IMR-90 (cell line): ENCODE results near the gene ENOX2. TPM values are rescaled to one million over a fixed set of nuclear protein-coding genes. Genes with fewer than 3 reads are reported as not detected.

Experiments
- ATAC-seq: fragments of 200-7000 bp; cut with Tn5 transposase; 2 replicates; pipeline ENCODE4 v1.9.1; 2020; ENCODE audit warnings: low read depth, mild to moderate bottlenecking, moderate library complexity
- BruUV-seq: library from RNA; stranded (reverse); fragments of 400-500 nt; replicated peaks from 2 replicates; lab custom pipeline; 2021; lab: Mats Ljungman, UMichigan
- CTCF ChIA-PET: fragments of 300-600 bp; formaldehyde crosslinking; extraction: SDS; loops from one replicate; lab custom pipeline; 2021; ENCODE audit warnings: antibody characterized with exemption; lab: Yijun Ruan, JAX
- POLR2A ChIA-PET: fragments of 300-600 bp; sonication (Branson Sonifier 250); formaldehyde crosslinking; loops from one replicate; lab custom pipeline; 2022; ENCODE audit warnings: antibody characterized with exemption; ENCODE audit not compliant: unreplicated experiment; lab: Charles Lee
- DNase-seq: peaks from one replicate; pipeline ENCODE4 v3.0.0; 2013
- H2AFZ ChIP-seq: replicated peaks from 2 replicates; pipeline ENCODE3; 2013; ENCODE audit warnings: low read length, mild to moderate bottlenecking; ENCODE audit not compliant: poor library complexity
- H2AK5ac ChIP-seq: 2 replicates; pipeline ENCODE4 v1.6.1; 2013; ENCODE audit warnings: low read depth, low read length, inconsistent platforms
- H2AK9ac ChIP-seq: replicated peaks from 2 replicates; pipeline ENCODE3; 2013; ENCODE audit warnings: mild to moderate bottlenecking, low read depth, low read length, moderate library complexity; ENCODE audit not compliant: poor library complexity
- H2BK120ac ChIP-seq: 2 replicates; pipeline ENCODE4 v1.6.1; 2013; ENCODE audit warnings: low read depth, low read length, inconsistent platforms
- H2BK15ac ChIP-seq: 3 replicates; pipeline ENCODE4 v1.6.1; 2013; ENCODE audit warnings: low read depth, low read length, inconsistent platforms
- H2BK20ac ChIP-seq: 2 replicates; pipeline ENCODE4 v1.6.1; 2013; ENCODE audit warnings: low read depth, mild to moderate bottlenecking, inconsistent platforms, low read length, moderate library complexity
- H2BK5ac ChIP-seq: 2 replicates; pipeline ENCODE4 v1.6.1; 2013; ENCODE audit warnings: mild to moderate bottlenecking, low read depth, low read length, inconsistent platforms; ENCODE audit not compliant: poor library complexity, severe bottlenecking
- H3K14ac ChIP-seq: replicated peaks from 2 replicates; pipeline ENCODE4 v1.6.1; 2013; ENCODE audit warnings: low read depth, low read length, inconsistent platforms
- H3K18ac ChIP-seq: 2 replicates; pipeline ENCODE4 v1.6.1; 2013; ENCODE audit warnings: low read depth, low read length, control low read depth
- H3K23ac ChIP-seq: 2 replicates; pipeline ENCODE4 v1.6.1; 2013; ENCODE audit warnings: low read depth, low read length, inconsistent platforms
- H3K27ac ChIP-seq: 2 replicates; pipeline ENCODE4 v1.5.1; 2013; ENCODE audit warnings: mild to moderate bottlenecking, control low read depth, low read length; ENCODE audit not compliant: insufficient read depth
- H3K27me3 ChIP-seq: 2 replicates; pipeline ENCODE4 v1.6.1; 2013; ENCODE audit warnings: low read length; ENCODE audit not compliant: control insufficient read depth, insufficient read depth
- H3K36me3 ChIP-seq: 2 replicates; pipeline ENCODE4 v1.6.1; 2013; ENCODE audit warnings: low read length, mixed read lengths; ENCODE audit not compliant: control insufficient read depth, insufficient read depth
- H3K4ac ChIP-seq: 2 replicates; pipeline ENCODE4 v1.6.1; 2013; ENCODE audit warnings: low read depth, low read length, inconsistent platforms
- H3K4me1 ChIP-seq: 2 replicates; pipeline ENCODE4 v1.6.1; 2013; ENCODE audit warnings: low read length, mixed read lengths; ENCODE audit not compliant: control insufficient read depth, insufficient read depth
- H3K4me2 ChIP-seq: 2 replicates; pipeline ENCODE4 v1.6.1; 2013; ENCODE audit warnings: low read depth, mild to moderate bottlenecking, control low read depth, low read length, moderate library complexity
- H3K4me3 ChIP-seq: 2 replicates; pipeline ENCODE4 v1.5.1; 2013; ENCODE audit warnings: low read depth, mild to moderate bottlenecking, control low read depth, low read length, moderate library complexity; ENCODE audit not compliant: insufficient read depth
- H3K56ac ChIP-seq: 2 replicates; pipeline ENCODE4 v1.6.1; 2013; ENCODE audit warnings: low read length, inconsistent platforms; ENCODE audit not compliant: insufficient read depth; ENCODE audit errors: extremely low read depth
- H3K79me1 ChIP-seq, 2 experiments: 2 replicates each; pipeline ENCODE4 v1.6.1; 2013; ENCODE audit warnings: low read length in 2 of 2, inconsistent platforms in 1 of 2, low read depth in 1 of 2
- H3K9ac ChIP-seq: 2 replicates; pipeline ENCODE4 v1.6.1; 2013; ENCODE audit warnings: low read depth, low read length, control low read depth
- H3K9me1 ChIP-seq: 2 replicates; pipeline ENCODE4 v1.6.1; 2013; ENCODE audit warnings: low read length, inconsistent platforms; ENCODE audit not compliant: insufficient read depth
- H3K9me3 ChIP-seq: 2 replicates; pipeline ENCODE4 v1.6.1; 2013; ENCODE audit warnings: low read length; ENCODE audit not compliant: control insufficient read depth, insufficient read depth
- H4K20me1 ChIP-seq: 2 replicates; pipeline ENCODE4 v1.6.1; 2013; ENCODE audit warnings: low read length, inconsistent platforms; ENCODE audit not compliant: insufficient read depth
- H4K5ac ChIP-seq: 2 replicates; pipeline ENCODE4 v1.6.1; 2013; ENCODE audit warnings: mild to moderate bottlenecking, low read depth, low read length, control low read depth
- H4K8ac ChIP-seq, 2 experiments: 2 replicates each; pipeline ENCODE4 v1.6.1; 2013; ENCODE audit warnings: low read depth in 2 of 2, low read length in 2 of 2, control low read depth in 1 of 2, inconsistent platforms in 1 of 2
- H4K91ac ChIP-seq: 2 replicates; pipeline ENCODE4 v1.6.1; 2013; ENCODE audit warnings: low read depth, low read length, inconsistent platforms; ENCODE audit not compliant: insufficient read depth
- BHLHE40 ChIP-seq: fragments of 150-350 bp; IDR thresholded peaks from 2 replicates; pipeline ENCODE4 v1.6.1; 2016; ENCODE audit warnings: mild to moderate bottlenecking, low read depth, low read length
- CHD1 ChIP-seq: IDR thresholded peaks from 2 replicates; pipeline ENCODE4 v1.6.1; 2012; ENCODE audit warnings: low read depth, low read length, improper control_type of control experiment
- MAZ ChIP-seq: IDR thresholded peaks from 2 replicates; pipeline ENCODE4 v1.6.1; 2012; ENCODE audit warnings: low read depth, mild to moderate bottlenecking, low read length, improper control_type of control experiment, moderate library complexity, borderline replicate concordance
- MXI1 ChIP-seq: IDR thresholded peaks from 2 replicates; pipeline ENCODE4 v1.6.1; 2012; ENCODE audit warnings: low read depth, mild to moderate bottlenecking, low read length, moderate library complexity, borderline replicate concordance
- NFE2L2 ChIP-seq: fragments of 150-350 bp; IDR thresholded peaks from 2 replicates; pipeline ENCODE4 v1.6.1; 2016; ENCODE audit warnings: low read depth, mild to moderate bottlenecking, low read length
- POLR2A ChIP-seq: IDR thresholded peaks from 2 replicates; pipeline ENCODE4 v1.6.1; 2012; ENCODE audit warnings: mild to moderate bottlenecking, low read depth, low read length
- RAD21 ChIP-seq: IDR thresholded peaks from 2 replicates; pipeline ENCODE4 v1.6.1; 2012; ENCODE audit warnings: low read length, improper control_type of control experiment
- RCOR1 ChIP-seq: IDR thresholded peaks from 2 replicates; pipeline ENCODE4 v1.6.1; 2012; ENCODE audit warnings: mild to moderate bottlenecking, low read length, improper control_type of control experiment; ENCODE audit not compliant: insufficient replicate concordance
- RFX5 ChIP-seq: IDR thresholded peaks from 2 replicates; pipeline ENCODE4 v1.8.0; 2012; ENCODE audit warnings: low read depth, mild to moderate bottlenecking, low read length, moderate library complexity
- SMC3 ChIP-seq: fragments of 150-350 bp; IDR thresholded peaks from 2 replicates; pipeline ENCODE4 v1.6.1; 2016; ENCODE audit warnings: low read depth, mild to moderate bottlenecking, antibody characterized with exemption, low read length, moderate library complexity
- WGBS, 2 experiments: methylation state at CpG; one replicate each; pipeline versions ENCODE4 v1.1.5 to v1.1.7; 2013; ENCODE audit warnings: missing lambda C conversion rate in 2 of 2; ENCODE audit not compliant: insufficient read length in 1 of 2; ENCODE audit errors: extremely low coverage in 2 of 2; 5-methylcytosine and 5-hydroxymethylcytosine counted together
- dilution Hi-C: fragments of 300-500 bp; cut with HindIII; formaldehyde crosslinking; loops from one replicate; pipeline ENCODE4 v1.14.3; 2018; ENCODE audit warnings: low sequenced_read_pairs; ENCODE audit not compliant: unreplicated experiment
- in situ Hi-C: fragments of 300-500 bp; cut with MboI; formaldehyde crosslinking; loops from 3 replicates; pipeline ENCODE4 v1.14.3; 2019; ENCODE audit warnings: low sequenced_read_pairs, inconsistent platforms, mixed read lengths
- intact Hi-C: fragments of 100-400 bp; cut with micrococcal nuclease; formaldehyde crosslinking; loops from 2 replicates; pipeline ENCODE4 v1.10.0; 2022
- polyA plus RNA-seq, 3 experiments: library from polyadenylated mRNA; depleted of rRNA; stranded (reverse); fragments of >200 nt; gene quantifications; 2 replicates each; pipeline ENCODE4 v1.2.3, GENCODE V29; 2012; ENCODE audit warnings: low replicate concordance in 1 of 3
- total RNA-seq: library from RNA; depleted of rRNA; stranded (reverse); fragments of >200 nt; gene quantifications from 2 replicates; pipeline ENCODE4 v1.2.3, GENCODE V29; 2012
- TF ChIP-seq, protein P1 (sequence below): conservative IDR thresholded peaks from 2 replicates; pipeline ENCODE4 v1.5.1; 2012; ENCODE audit warnings: mild to moderate bottlenecking, low read depth, low read length, improper control_type of control experiment

ENOX2 gene
- total and polyA plus RNA-seq, 2 of the 4 experiments (the other 2 are of a cell fraction), result 6.3 to 11.8 TPM

GRCh38 chrX:130778773-130779172 is 124.2 kb downstream of the ENOX2 start:
- no peaks in the 10 kb centered on the region for H3K79me1 ChIP-seq
- H2AK5ac ChIP-seq, result no peak overlapping the region
- no peak for ATAC-seq
- H3K18ac ChIP-seq, result no peak overlapping the region
- no peak overlapping the region for H3K27ac ChIP-seq
- H3K4me2 ChIP-seq, result no peak overlapping the region
- no peak overlapping the region for H3K56ac ChIP-seq
- in situ Hi-C loops, result no loop called here
- no peaks in the 10 kb centered on the region for H3K9me3 ChIP-seq
- H3K14ac ChIP-seq, result no peak overlapping the region
- H3K4me3 ChIP-seq, result no peak overlapping the region
- no peak overlapping the region for H4K91ac ChIP-seq
- no peak overlapping the region for H2AFZ ChIP-seq
- no peak overlapping the region for H2AK9ac ChIP-seq
- H2BK120ac ChIP-seq, result no peak overlapping the region
- no peaks in the 10 kb centered on the region for H3K4me1 ChIP-seq
- no peak overlapping the region for H2BK20ac ChIP-seq
- H3K9me1 ChIP-seq, result no peaks in the 10 kb centered on the region
- WGBS, 2 experiments, result no CpG with 5 or more reads among the region's 3 CpGs
- BruUV-seq, result no TSS peak
- no peak overlapping the region for H3K4ac ChIP-seq
- CTCF ChIA-PET, result interaction anchor here (0.6 kb wide), 1 partner anchor 155 kb away, joined by 4 read pairs; no protein-coding TSS in a partner anchor
- peaks cover 1% of the 10 kb centered on the region; the same call in 1 of the 2 replicates for H3K27me3 ChIP-seq
- intact Hi-C loops, result no loop called here
- dilution Hi-C loops, result no loop called here
- POLR2A ChIA-PET, result no interaction called here
- H3K23ac ChIP-seq, result no peak overlapping the region
- TF ChIP-seq, protein P1, sequence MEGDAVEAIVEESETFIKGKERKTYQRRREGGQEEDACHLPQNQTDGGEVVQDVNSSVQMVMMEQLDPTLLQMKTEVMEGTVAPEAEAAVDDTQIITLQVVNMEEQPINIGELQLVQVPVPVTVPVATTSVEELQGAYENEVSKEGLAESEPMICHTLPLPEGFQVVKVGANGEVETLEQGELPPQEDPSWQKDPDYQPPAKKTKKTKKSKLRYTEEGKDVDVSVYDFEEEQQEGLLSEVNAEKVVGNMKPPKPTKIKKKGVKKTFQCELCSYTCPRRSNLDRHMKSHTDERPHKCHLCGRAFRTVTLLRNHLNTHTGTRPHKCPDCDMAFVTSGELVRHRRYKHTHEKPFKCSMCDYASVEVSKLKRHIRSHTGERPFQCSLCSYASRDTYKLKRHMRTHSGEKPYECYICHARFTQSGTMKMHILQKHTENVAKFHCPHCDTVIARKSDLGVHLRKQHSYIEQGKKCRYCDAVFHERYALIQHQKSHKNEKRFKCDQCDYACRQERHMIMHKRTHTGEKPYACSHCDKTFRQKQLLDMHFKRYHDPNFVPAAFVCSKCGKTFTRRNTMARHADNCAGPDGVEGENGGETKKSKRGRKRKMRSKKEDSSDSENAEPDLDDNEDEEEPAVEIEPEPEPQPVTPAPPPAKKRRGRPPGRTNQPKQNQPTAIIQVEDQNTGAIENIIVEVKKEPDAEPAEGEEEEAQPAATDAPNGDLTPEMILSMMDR, result no peak
- TF ChIP-seq MAZ (no peak), SMC3 (no peak), RFX5 (no peak), RCOR1 (no peak), NFE2L2 (no peak), BHLHE40 (no peak), MXI1 (no peak), POLR2A (no peak), CHD1 (no peak), RAD21 (no peak)
- H2BK5ac ChIP-seq, result no peak overlapping the region
- no peak overlapping the region for H4K5ac ChIP-seq
- H4K8ac ChIP-seq, result no peak overlapping the region
- no peak overlapping the region for H3K9ac ChIP-seq
- no peaks in the 10 kb centered on the region for H3K36me3 ChIP-seq
- no peaks in the 10 kb centered on the region for H4K20me1 ChIP-seq
- DNase-seq, result peak; percentile 12
- no peak overlapping the region for H2BK15ac ChIP-seq
